Ramos (cell line): ENCODE data around the gene RAD50.
"Not testable (repeated sequence)": the region's sequence is repeated elsewhere in the genome, so short reads cannot be mapped to it uniquely, and the experiment has no call there.

Experiments used
- in situ Hi-C: fragments of 300-500 bp; cut with MboI; formaldehyde crosslinking; loops from one replicate; pipeline ENCODE4 v1.14.3; 2022; ENCODE audit warnings: low sequenced_read_pairs; ENCODE audit not compliant: unreplicated experiment

RAD50 gene

DNA sequence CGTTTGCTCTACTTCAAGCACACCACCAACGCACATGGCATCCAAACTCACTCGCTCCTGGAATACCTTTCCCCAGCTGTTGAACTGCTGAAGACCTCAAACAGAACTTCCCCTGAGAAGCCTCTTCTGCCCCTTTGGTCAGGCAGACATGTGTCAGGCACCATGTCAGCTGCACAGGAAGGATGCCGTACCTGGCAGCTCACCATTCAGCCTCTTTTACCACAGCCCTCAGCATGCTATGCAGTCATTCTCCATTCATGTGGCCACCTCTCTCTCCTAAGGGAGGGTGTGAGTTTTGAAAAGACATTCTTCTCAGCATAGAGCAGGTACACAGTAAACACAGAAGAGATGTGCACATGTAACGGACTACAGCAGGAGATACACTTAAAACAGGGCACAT, 131.2 kb downstream of the RAD50 start:
- in situ Hi-C loops, result loop anchor here (10.0 kb wide), 1 partner anchor 273 kb away; no protein-coding TSS in a partner anchor

DNA sequence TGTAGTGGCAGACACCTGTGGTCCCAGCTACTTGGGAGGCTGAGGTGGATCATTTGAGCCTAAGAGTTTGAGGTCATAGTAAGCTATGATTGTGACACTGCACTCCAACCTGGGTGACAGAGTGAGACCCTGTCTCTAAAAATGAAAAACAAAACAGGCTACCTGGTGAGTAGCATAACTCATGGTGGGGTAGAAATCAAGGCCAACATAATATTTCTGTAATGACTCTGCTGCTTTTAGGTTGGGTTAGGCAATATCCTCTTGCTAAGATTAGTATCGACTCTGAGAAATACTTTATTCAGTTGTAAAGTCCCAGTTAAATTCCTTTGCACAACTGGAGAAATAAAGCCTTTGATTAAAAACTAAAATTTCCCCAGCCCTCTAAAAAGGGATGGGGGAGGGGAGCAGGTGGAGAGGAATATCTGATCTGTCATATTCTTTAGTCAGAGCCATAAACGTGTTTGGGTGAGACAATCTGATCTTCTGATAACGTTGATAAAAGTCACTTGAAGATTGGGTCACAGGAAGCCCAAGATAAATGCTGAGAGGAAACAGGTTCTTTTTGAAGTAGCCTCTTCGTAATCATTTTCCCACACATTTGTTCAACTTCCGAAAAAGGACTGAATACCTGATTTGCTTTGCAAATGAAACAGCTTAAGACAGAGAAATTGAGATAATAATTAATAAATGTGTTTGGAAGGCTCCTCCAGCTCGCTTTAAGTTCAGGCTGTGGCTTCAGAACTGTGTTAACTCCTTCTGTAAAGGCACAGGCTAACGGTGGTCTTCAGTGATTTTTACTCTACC, 132.0 kb downstream of the RAD50 start:
- in situ Hi-C loops, result loop anchor here (10.0 kb wide), 1 partner anchor 274 kb away; no protein-coding TSS in a partner anchor

DNA sequence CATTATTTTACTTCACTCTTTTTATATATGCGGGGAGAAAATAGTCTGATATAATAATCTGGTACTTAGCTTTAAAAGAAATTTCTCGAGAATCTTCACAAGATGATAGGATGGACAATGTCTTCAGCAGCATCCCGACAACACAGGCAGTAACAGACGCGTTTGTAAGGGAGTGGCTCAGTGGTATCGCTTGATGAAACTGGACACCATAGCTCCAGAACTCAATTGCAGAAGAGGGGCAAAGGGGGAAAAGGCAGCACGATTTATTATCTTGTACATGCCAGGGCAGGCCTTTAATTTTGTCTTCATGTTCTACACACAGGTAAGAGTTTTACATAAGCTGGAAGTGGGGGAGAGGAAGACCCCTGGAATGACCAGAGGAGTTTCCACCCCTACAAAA, 132.7 kb downstream of the RAD50 start:
- in situ Hi-C loops, result loop anchor here (10.0 kb wide), 1 partner anchor 275 kb away; no protein-coding TSS in a partner anchor

DNA sequence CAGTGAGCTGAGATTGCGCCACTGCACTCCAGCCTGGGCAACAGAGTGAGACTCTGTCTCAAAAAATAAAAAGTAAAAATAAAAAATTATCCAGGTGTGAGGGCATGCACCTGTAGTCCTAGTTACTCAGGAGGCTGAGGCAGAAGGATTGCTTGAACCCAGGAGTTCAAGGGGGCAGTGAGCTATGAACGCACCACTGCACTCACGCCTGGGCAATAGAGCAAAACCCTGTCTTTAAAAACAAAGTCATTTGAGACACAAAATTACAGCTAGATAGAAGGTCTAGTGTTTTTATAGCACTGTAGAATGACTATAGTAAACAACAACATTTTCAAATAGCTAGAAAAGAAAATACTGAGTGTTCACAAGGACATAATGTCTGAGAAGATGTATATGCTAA, 133.4 kb downstream of the RAD50 start:
- in situ Hi-C loops, result no loop called here

DNA sequence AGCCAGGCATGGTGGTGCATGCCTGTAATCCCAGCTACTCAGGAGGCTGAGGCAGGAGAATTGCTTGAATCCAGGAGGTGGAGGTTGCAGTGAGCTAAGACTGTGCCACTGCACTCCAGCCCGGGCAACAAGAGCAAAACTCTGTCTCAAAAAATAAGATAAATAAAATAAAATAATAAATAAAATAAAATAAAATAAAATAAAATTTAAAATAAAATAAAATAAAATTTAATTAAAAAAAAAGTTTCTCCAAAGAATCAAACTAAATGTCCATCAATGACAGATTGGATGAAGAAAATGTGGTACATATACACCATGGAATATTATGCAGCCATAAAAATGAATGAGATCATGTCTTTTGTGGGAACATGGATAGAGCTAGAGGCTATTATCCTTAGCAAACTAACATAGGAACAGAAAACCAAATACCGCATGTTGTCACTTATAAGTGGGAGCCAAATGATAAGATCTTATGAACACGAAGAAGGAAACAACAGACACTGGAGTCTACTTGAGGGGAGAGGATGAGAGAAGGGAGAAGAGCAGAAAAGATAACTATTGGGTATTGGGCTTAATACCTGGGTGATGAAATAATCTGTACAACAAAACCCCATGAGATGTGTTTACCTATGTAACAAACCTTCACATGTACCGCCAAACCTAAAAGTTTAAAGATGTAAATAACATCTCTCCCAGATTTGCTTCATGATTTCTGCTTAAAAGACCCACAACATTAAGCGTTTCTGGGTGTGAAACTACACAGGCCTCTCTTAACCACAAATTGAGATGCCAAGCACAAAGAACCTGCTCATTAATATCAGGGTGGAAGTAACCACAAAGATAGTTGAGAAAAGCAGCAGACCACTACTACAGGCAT, 135.2 kb downstream of the RAD50 start:
- in situ Hi-C loops, result not testable (repeated sequence)

DNA sequence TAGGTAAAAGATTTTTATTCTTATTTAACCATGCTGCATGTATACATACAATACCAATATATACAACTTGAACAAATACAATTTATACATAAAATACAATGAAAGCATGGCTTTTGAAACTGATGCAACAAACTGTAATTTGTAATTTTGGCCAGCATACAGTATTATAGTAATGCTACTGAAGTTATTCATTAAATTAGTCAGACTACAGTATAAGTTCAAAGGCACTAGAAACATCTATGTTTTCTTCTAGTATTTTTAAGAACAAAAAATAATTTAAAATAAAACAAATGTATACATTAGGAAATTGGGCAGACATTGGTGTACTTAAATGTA, 135.8 kb downstream of the RAD50 start:
- in situ Hi-C loops, result no loop called here
